ENCODE results near the gene OSBPL3. TPM values are rescaled to one million over a fixed set of nuclear protein-coding genes. Genes with fewer than 3 reads are reported as not detected.

OSBPL3 gene
- total RNA-seq, 4 donors from 2014 or later = 3.1 to 7.0 (median 5.3) TPM

GRCh38 chr7:24847754-24848153 lies 132.2 kb downstream of the OSBPL3 start:
- TF ChIP-seq CTCF (IDR thresholded peaks at IDR 0.05 in 4 of 5, conservative IDR thresholded peaks at IDR 0.05 in 1 of 5) (no peak), POLR2A (IDR thresholded peaks at IDR 0.05) (no peak)
- H3K9me3 ChIP-seq = no peaks in the 10 kb centered on the region
- no peaks in the 10 kb centered on the region for H3K4me1 ChIP-seq
- ATAC-seq (no peak), DNase-seq (no peak)
- no peak overlapping the region for H3K4me3 ChIP-seq
- intact Hi-C loops (cut with DNase I; ENCODE audit: low total_unique reads) (no loop called here), in situ Hi-C loops (cut with MboI; ENCODE audit: low sequenced_read_pairs in 4 of 4) (no loop called here)
- no peak overlapping the region for H3K27ac ChIP-seq
- no peaks in the 10 kb centered on the region for H3K27me3 ChIP-seq
- peaks cover 0 to 10% of the 10 kb centered on the region in 2 donors for H3K36me3 ChIP-seq

- no peak overlapping the region for H3K4me3 ChIP-seq
- intact Hi-C loops (cut with DNase I; ENCODE audit: low total_unique reads) (no loop called here), in situ Hi-C loops (cut with MboI; ENCODE audit: low sequenced_read_pairs in 4 of 4) (no loop called here)
- H3K27me3 ChIP-seq = no peaks in the 10 kb centered on the region
- TF ChIP-seq CTCF (IDR thresholded peaks at IDR 0.05 in 4 of 5, conservative IDR thresholded peaks at IDR 0.05 in 1 of 5) (no peak), POLR2A (IDR thresholded peaks at IDR 0.05) (no peak)
- no peaks in the 10 kb centered on the region for H3K9me3 ChIP-seq
- no peak overlapping the region for H3K27ac ChIP-seq
- no peaks in the 10 kb centered on the region for H3K4me1 ChIP-seq
- H3K36me3 ChIP-seq = peaks cover 0 to 3% of the 10 kb centered on the region in 2 donors
- ATAC-seq = no peak
- DNase-seq = no peak
Measured at GRCh38 chr7:24843821-24844434, 136.1 kb downstream of the OSBPL3 start.

- no peaks in the 10 kb centered on the region for H3K4me1 ChIP-seq
- DNase-seq (no peak), ATAC-seq (no peak)
- no peak overlapping the region for H3K4me3 ChIP-seq
- H3K27me3 ChIP-seq = no peaks in the 10 kb centered on the region
- intact Hi-C loops (cut with DNase I; ENCODE audit: low total_unique reads) (no loop called here), in situ Hi-C loops (cut with MboI; ENCODE audit: low sequenced_read_pairs in 4 of 4) (no loop called here)
- no peaks in the 10 kb centered on the region for H3K9me3 ChIP-seq
- H3K27ac ChIP-seq = no peak overlapping the region
- H3K36me3 ChIP-seq = no peaks in the 10 kb centered on the region
- TF ChIP-seq POLR2A (IDR thresholded peaks at IDR 0.05) (no peak), CTCF (IDR thresholded peaks at IDR 0.05 in 4 of 5, conservative IDR thresholded peaks at IDR 0.05 in 1 of 5) (no peak)
Measured at GRCh38 chr7:24842449-24843241, 137.3 kb downstream of the OSBPL3 start.

GRCh38 chr7:24842029-24842428 lies 137.9 kb downstream of the OSBPL3 start:
- TF ChIP-seq CTCF (IDR thresholded peaks at IDR 0.05 in 4 of 5, conservative IDR thresholded peaks at IDR 0.05 in 1 of 5) (no peak), POLR2A (IDR thresholded peaks at IDR 0.05) (no peak)
- ATAC-seq (no peak), DNase-seq (no peak)
- in situ Hi-C loops (cut with MboI; ENCODE audit: low sequenced_read_pairs in 4 of 4) (no loop called here), intact Hi-C loops (cut with DNase I; ENCODE audit: low total_unique reads) (no loop called here)
- Histone ChIP-seq H3K36me3 (no peaks in the 10 kb centered on the region), H3K4me3 (no peak overlapping the region), H3K27me3 (no peaks in the 10 kb centered on the region), H3K4me1 (no peaks in the 10 kb centered on the region), H3K9me3 (no peaks in the 10 kb centered on the region), H3K27ac (no peak overlapping the region)

Measured in gastrocnemius medialis (tissue), 4 donors.